OCI-LY3 (cell line): Measurements from ENCODE around the gene AQP6.

Experiments
- H2AFZ ChIP-seq: fragments of 200-600, 300-600 bp; shearing (Covaris generic); 2 replicates; pipeline ENCODE4 v1.6.0; 2014; ENCODE audit warnings: antibody characterized with exemption, low read depth, low read length
- H3K27ac ChIP-seq: fragments of 200-600, 300-600 bp; sonication (generic); 2 replicates; pipeline ENCODE4 v1.5.1; 2014; ENCODE audit warnings: mild to moderate bottlenecking, low read length, moderate library complexity, mixed read lengths
- H3K27me3 ChIP-seq: fragments of 200-600, 300-600 bp; sonication (generic); 2 replicates; pipeline ENCODE4 v1.6.1; 2014; ENCODE audit warnings: low read depth, low read length, mixed read lengths
- H3K36me3 ChIP-seq: fragments of 200-600, 300-600 bp; sonication (generic); replicated peaks from 2 replicates; pipeline ENCODE3; 2014; ENCODE audit warnings: low read depth, low read length, mixed read lengths
- H3K4me1 ChIP-seq: fragments of 300-600, 200-600 bp; sonication (generic); 2 replicates; pipeline ENCODE4 v1.6.1; 2014; ENCODE audit warnings: low read length, mixed read lengths
- H3K4me2 ChIP-seq: fragments of 200-600, 300-600 bp; sonication (generic); 2 replicates; pipeline ENCODE4 v1.6.1; 2014; ENCODE audit warnings: low read length, mixed read lengths
- H3K4me3 ChIP-seq: fragments of 300-600, 200-600 bp; sonication (generic); 2 replicates; pipeline ENCODE4 v1.5.1; 2014; ENCODE audit warnings: antibody characterized with exemption, mild to moderate bottlenecking, low read length, moderate library complexity
- H3K79me2 ChIP-seq: fragments of 300-600, 200-600 bp; shearing (Covaris generic); 2 replicates; pipeline ENCODE4 v1.6.1; 2014; ENCODE audit warnings: mild to moderate bottlenecking, low read length, mixed read lengths
- H3K9ac ChIP-seq: fragments of 300-600, 200-600 bp; shearing (Covaris generic); 2 replicates; pipeline ENCODE4 v1.6.0; 2014; ENCODE audit warnings: mild to moderate bottlenecking, low read length, moderate library complexity
- H3K9me3 ChIP-seq: fragments of 200-600, 300-600 bp; shearing (Covaris generic); 2 replicates; pipeline ENCODE4 v1.6.1; 2014; ENCODE audit warnings: low read length, mixed read lengths; ENCODE audit not compliant: insufficient read depth
- H4K20me1 ChIP-seq: fragments of 200-600, 300-600 bp; sonication (generic); 2 replicates; pipeline ENCODE4 v1.6.1; 2016; ENCODE audit warnings: low read length, mixed read lengths; ENCODE audit not compliant: insufficient read depth
- CTCF ChIP-seq: fragments of 200-600, 300-600 bp; sonication (generic); IDR thresholded peaks from 2 replicates; pipeline ENCODE4 v1.5.1; 2014; ENCODE audit warnings: antibody characterized with exemption, low read length, low read depth
- EZH2phosphoT487 ChIP-seq: fragments of 200-600 bp; shearing (Covaris generic); IDR thresholded peaks from 2 replicates; pipeline ENCODE4 v1.6.1; 2018; ENCODE audit warnings: antibody characterized with exemption, mixed run types, low read depth

The AQP6 gene

GRCh38 chr12:49953961-49954846 is 18.5 kb upstream of the AQP6 start:
- no peak overlapping the region for H3K9ac ChIP-seq
- H3K9me3 ChIP-seq: no peaks in the 10 kb centered on the region
- H3K4me2 ChIP-seq: no peak overlapping the region
- H3K4me1 ChIP-seq: 0 out of 2 replicates have a peak, but pooled peaks cover 3% of the 10 kb centered on the region
- no peak overlapping the region for H3K27ac ChIP-seq
- no peak overlapping the region for H2AFZ ChIP-seq
- peaks cover 10% of the 10 kb centered on the region; the same call in 1 of the 2 replicates for H3K27me3 ChIP-seq
- no peaks in the 10 kb centered on the region for H3K79me2 ChIP-seq
- no peak overlapping the region for H3K4me3 ChIP-seq
- TF ChIP-seq EZH2phosphoT487 (no peak), CTCF (no peak)
- no peaks in the 10 kb centered on the region for H4K20me1 ChIP-seq
- no peaks in the 10 kb centered on the region for H3K36me3 ChIP-seq

GRCh38 chr12:49954863-49955830 is 17.6 kb upstream of the AQP6 start:
- no peak overlapping the region for H3K4me2 ChIP-seq
- no peaks in the 10 kb centered on the region for H3K79me2 ChIP-seq
- no peaks in the 10 kb centered on the region for H4K20me1 ChIP-seq
- H3K4me1 ChIP-seq: peaks cover 3% of the 10 kb centered on the region; the same call in 1 of the 2 replicates
- peaks cover 17% of the 10 kb centered on the region; the same call in 1 of the 2 replicates for H3K27me3 ChIP-seq
- no peaks in the 10 kb centered on the region for H3K9me3 ChIP-seq
- H3K9ac ChIP-seq: no peak overlapping the region
- H3K4me3 ChIP-seq: no peak overlapping the region
- H3K36me3 ChIP-seq: no peaks in the 10 kb centered on the region
- TF ChIP-seq CTCF (no peak), EZH2phosphoT487 (no peak)
- no peak overlapping the region for H3K27ac ChIP-seq
- no peak overlapping the region for H2AFZ ChIP-seq

DNA sequence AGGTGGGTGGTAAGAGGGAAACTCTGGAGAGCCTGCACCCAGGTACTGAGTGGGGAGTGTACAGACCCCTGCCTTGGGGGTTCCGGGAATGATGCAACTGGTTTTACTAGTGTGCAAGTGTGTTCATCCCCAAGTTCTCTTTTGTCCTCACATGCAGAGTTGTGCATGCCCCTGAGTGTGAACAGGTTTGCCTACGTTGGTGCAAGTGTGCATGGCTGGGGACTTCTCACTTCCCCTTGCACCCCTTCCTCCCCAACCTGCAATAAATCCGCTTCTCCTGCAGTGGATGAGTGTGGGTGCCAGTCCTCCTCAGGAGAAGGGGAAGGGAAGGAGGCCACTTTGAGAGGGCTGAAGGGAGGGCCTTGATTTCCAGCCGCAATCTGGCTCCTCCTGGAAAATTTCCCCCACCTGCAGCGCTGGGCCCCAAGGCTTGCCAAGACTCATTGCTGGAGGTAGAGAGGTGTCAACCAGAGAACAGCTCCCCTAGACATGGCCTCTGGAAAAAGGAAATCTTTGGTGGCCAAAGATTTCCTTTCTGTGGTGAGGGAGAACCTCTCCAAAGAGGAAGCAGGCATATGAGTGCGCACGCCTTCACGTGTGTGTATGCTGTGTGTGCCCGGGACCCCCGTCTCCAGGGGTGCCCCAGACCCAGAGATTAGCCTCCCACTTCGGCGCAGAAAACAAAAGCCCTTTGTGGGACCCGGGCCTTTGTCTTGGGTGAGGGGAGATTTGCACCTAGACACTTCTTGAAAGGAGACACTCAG is 16.7 kb upstream of the AQP6 start:
- Histone ChIP-seq H3K27me3 (peaks cover 17% of the 10 kb centered on the region; the same call in 1 of the 2 replicates), H3K9ac (no peak overlapping the region)

More for the DNA sequence above, 16.7 kb upstream of the AQP6 start:
- H3K4me2 ChIP-seq: no peak overlapping the region
- H3K36me3 ChIP-seq: no peaks in the 10 kb centered on the region
- TF ChIP-seq CTCF (no peak), EZH2phosphoT487 (no peak)
- no peaks in the 10 kb centered on the region for H3K79me2 ChIP-seq
- peaks cover 3% of the 10 kb centered on the region; the same call in 1 of the 2 replicates for H3K4me1 ChIP-seq
- no peak overlapping the region for H3K27ac ChIP-seq
- H2AFZ ChIP-seq: no peak overlapping the region
- H3K4me3 ChIP-seq: no peak overlapping the region
- H4K20me1 ChIP-seq: no peaks in the 10 kb centered on the region
- no peaks in the 10 kb centered on the region for H3K9me3 ChIP-seq
